ENCODE data around the gene CLCN1. TPM values are rescaled to one million over a fixed set of nuclear protein-coding genes. Genes with fewer than 3 reads are reported as not detected.

Gene CLCN1
- total and polyA plus RNA-seq, 2 of the 4 experiments (the other 2 are of a cell fraction) = not detected

- Histone ChIP-seq H2AFZ (replicated peaks; ENCODE audit: low read length, poor library complexity) (no peak overlapping the region), H3K14ac (replicated peaks; ENCODE audit: low read depth, low read length) (no peak overlapping the region), H4K8ac (ENCODE audit: low read depth in 2 of 2, low read length in 2 of 2) (no peak overlapping the region), H3K23ac (ENCODE audit: low read depth, low read length) (no peak overlapping the region), H2BK15ac (ENCODE audit: low read depth, low read length) (no peak overlapping the region), H3K9me3 (ENCODE audit: control insufficient read depth, insufficient read depth, low read length) (no peaks in the 10 kb centered on the region), H3K18ac (ENCODE audit: low read depth, low read length) (no peak overlapping the region), H4K91ac (ENCODE audit: insufficient read depth, low read depth, low read length) (no peak overlapping the region), H4K5ac (ENCODE audit: low read depth, low read length) (no peak overlapping the region), H2BK120ac (ENCODE audit: low read depth, low read length) (no peak overlapping the region), H3K36me3 (ENCODE audit: control insufficient read depth, insufficient read depth, low read length) (no peaks in the 10 kb centered on the region), H3K4me2 (ENCODE audit: low read depth, low read length) (no peak overlapping the region), H2BK20ac (ENCODE audit: low read depth, low read length) (no peak overlapping the region), H2AK5ac (ENCODE audit: low read depth, low read length) (no peak overlapping the region), H4K20me1 (ENCODE audit: insufficient read depth, low read length) (no peaks in the 10 kb centered on the region), H3K4me1 (ENCODE audit: control insufficient read depth, insufficient read depth, low read length) (no peaks in the 10 kb centered on the region), H3K9me1 (ENCODE audit: insufficient read depth, low read length) (no peaks in the 10 kb centered on the region; the same call in 1 of the 2 replicates), H3K4me3 (ENCODE audit: insufficient read depth, low read depth, low read length) (no peak overlapping the region), H3K56ac (ENCODE audit: extremely low read depth, insufficient read depth, low read length) (no peak overlapping the region), H3K4ac (ENCODE audit: low read depth, low read length) (no peak overlapping the region), H3K27me3 (ENCODE audit: control insufficient read depth, insufficient read depth, low read length) (peaks cover 29% of the 10 kb centered on the region), H3K9ac (ENCODE audit: low read depth, low read length) (no peak overlapping the region), H3K27ac (ENCODE audit: insufficient read depth, low read length) (no peak overlapping the region), H2AK9ac (replicated peaks; ENCODE audit: low read depth, low read length, poor library complexity) (no peak overlapping the region), H2BK5ac (ENCODE audit: low read depth, low read length, poor library complexity, severe bottlenecking) (no peak overlapping the region), H3K79me1 (ENCODE audit: low read depth in 1 of 2, low read length in 2 of 2) (no peaks in the 10 kb centered on the region)
- intact Hi-C loops (cut with micrococcal nuclease) (no loop called here), in situ Hi-C loops (cut with MboI; ENCODE audit: low sequenced_read_pairs) (no loop called here), dilution Hi-C loops (cut with HindIII; ENCODE audit: low sequenced_read_pairs, unreplicated experiment) (no loop called here)
- TF ChIP-seq USF2 (IDR thresholded peaks at IDR 0.05; ENCODE audit: low read depth, low read length) = no peak
- TF ChIP-seq MAZ (IDR thresholded peaks at IDR 0.05; ENCODE audit: borderline replicate concordance, low read depth, low read length) = no peak
- no peak for TF ChIP-seq CHD1 (IDR thresholded peaks at IDR 0.05; ENCODE audit: low read depth, low read length)
- TF ChIP-seq ELK1 (IDR thresholded peaks at IDR 0.05; ENCODE audit: borderline replicate concordance, low read depth, low read length) = no peak
- no peak for TF ChIP-seq MXI1 (IDR thresholded peaks at IDR 0.05; ENCODE audit: borderline replicate concordance, low read depth, low read length)
- no peak for TF ChIP-seq MAFK (IDR thresholded peaks at IDR 0.05; ENCODE audit: low read depth, low read length)
- TF ChIP-seq FOS (IDR thresholded peaks at IDR 0.05; ENCODE audit: low read depth, low read length) = no peak
- no peak for TF ChIP-seq CEBPB (IDR thresholded peaks at IDR 0.05; ENCODE audit: low read depth, low read length)
- no peak for TF ChIP-seq POLR2A (IDR thresholded peaks at IDR 0.05; ENCODE audit: low read depth, low read length)
- TF ChIP-seq NFE2L2 (IDR thresholded peaks at IDR 0.05; ENCODE audit: low read depth, low read length) = no peak
- TF ChIP-seq, protein P1, sequence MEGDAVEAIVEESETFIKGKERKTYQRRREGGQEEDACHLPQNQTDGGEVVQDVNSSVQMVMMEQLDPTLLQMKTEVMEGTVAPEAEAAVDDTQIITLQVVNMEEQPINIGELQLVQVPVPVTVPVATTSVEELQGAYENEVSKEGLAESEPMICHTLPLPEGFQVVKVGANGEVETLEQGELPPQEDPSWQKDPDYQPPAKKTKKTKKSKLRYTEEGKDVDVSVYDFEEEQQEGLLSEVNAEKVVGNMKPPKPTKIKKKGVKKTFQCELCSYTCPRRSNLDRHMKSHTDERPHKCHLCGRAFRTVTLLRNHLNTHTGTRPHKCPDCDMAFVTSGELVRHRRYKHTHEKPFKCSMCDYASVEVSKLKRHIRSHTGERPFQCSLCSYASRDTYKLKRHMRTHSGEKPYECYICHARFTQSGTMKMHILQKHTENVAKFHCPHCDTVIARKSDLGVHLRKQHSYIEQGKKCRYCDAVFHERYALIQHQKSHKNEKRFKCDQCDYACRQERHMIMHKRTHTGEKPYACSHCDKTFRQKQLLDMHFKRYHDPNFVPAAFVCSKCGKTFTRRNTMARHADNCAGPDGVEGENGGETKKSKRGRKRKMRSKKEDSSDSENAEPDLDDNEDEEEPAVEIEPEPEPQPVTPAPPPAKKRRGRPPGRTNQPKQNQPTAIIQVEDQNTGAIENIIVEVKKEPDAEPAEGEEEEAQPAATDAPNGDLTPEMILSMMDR (conservative IDR thresholded peaks at IDR 0.05; ENCODE audit: low read depth, low read length) = no peak
- no peak for TF ChIP-seq RAD21 (IDR thresholded peaks at IDR 0.05; ENCODE audit: low read length)
- TF ChIP-seq SMC3 (IDR thresholded peaks at IDR 0.05; ENCODE audit: low read depth, low read length) = no peak
- no peak for TF ChIP-seq RCOR1 (IDR thresholded peaks at IDR 0.05; ENCODE audit: insufficient replicate concordance, low read length)
- POLR2A ChIA-PET (ENCODE audit: unreplicated experiment) = no interaction called here
- DNase-seq (no peak), ATAC-seq (ENCODE audit: low read depth) (no peak)
- CTCF ChIA-PET = interaction anchor here (0.6 kb wide), 1 partner anchor 42 kb away, joined by 3 read pairs; no protein-coding TSS in a partner anchor
- 20% methylated on average over 1 of the region's 11 CpGs; no CpG with 5 or more reads in 1 of the 2 experiments for WGBS, 2 experiments (ENCODE audit: extremely low coverage in 2 of 2, insufficient read length in 1 of 2)
- no TSS peak for BruUV-seq (replicated peaks)
Measured at GRCh38 chr7:143352531-143353002, 36.7 kb downstream of the CLCN1 start.

All from IMR-90 (cell line).